Gastrocnemius medialis (tissue), 4 donors: ENCODE measurements around the gene HMGXB4. TPM values are rescaled to one million over a fixed set of nuclear protein-coding genes. Genes with fewer than 3 reads are reported as not detected.

ENCODE experiments used
- ATAC-seq, 2 donors: fragments of 150-250 bp; one replicate each; pipeline ENCODE4 v1.9.1; 2016
- DNase-seq, 2 donors: peaks; one replicate each; pipeline ENCODE4 v3.0.0-alpha.2; 2019
- H3K27ac ChIP-seq, 4 donors: fragments of 200-600 bp; sonication (generic); 1 replicate in 1 of 4; 2 replicates in 3 of 4; pipeline ENCODE4 v1.5.1; 2016 to 2018; ENCODE audit warnings: mild to moderate bottlenecking in 2 of 4, moderate library complexity in 1 of 4
- H3K27me3 ChIP-seq, 3 donors: fragments of 200-600 bp; sonication (generic) in 2 of 3; 1 replicate in 1 of 3; 2 replicates in 2 of 3; pipeline versions ENCODE4 v1.5.1 to v1.6.0; 2016 to 2019; ENCODE audit warnings: mild to moderate bottlenecking in 1 of 3, moderate library complexity in 1 of 3
- H3K36me3 ChIP-seq, 2 donors: fragments of 200-600 bp; sonication (generic) in 1 of 2; one replicate each; pipeline ENCODE4 v1.5.1; 2017 to 2018
- H3K4me1 ChIP-seq, 2 donors: fragments of 200-600 bp; sonication (generic) in 1 of 2; one replicate each; pipeline ENCODE4 v1.5.1; 2016 to 2017; ENCODE audit warnings: mild to moderate bottlenecking in 2 of 2
- H3K4me3 ChIP-seq, 4 donors: fragments of 200-600 bp; sonication (generic) in 3 of 4; 1 replicate in 1 of 4; 2 replicates in 3 of 4; pipeline ENCODE4 v1.5.1; 2016 to 2019; ENCODE audit warnings: mild to moderate bottlenecking in 2 of 4
- H3K9me3 ChIP-seq, 3 donors: fragments of 200-600 bp; sonication (generic) in 2 of 3; 1 replicate in 1 of 3; 2 replicates in 2 of 3; pipeline ENCODE4 v1.5.1; 2016 to 2019
- CTCF ChIP-seq, 5 experiments: fragments of 450-650 bp in 3 of 5; fragments of 200-600 bp in 2 of 5; sonication (generic) in 2 of 5; IDR thresholded peaks in 4 of 5; conservative IDR thresholded peaks in 1 of 5; 1 replicate in 4 of 5; 2 replicates in 1 of 5; pipeline ENCODE4 v1.5.1; 2016 to 2019; ENCODE audit warnings: antibody characterized with exemption in 5 of 5, mild to moderate bottlenecking in 3 of 5, moderate library complexity in 3 of 5
- POLR2A ChIP-seq, 2 donors: fragments of 450-650 bp; IDR thresholded peaks; one replicate each; pipeline ENCODE4 v1.6.1; 2017; ENCODE audit warnings: antibody characterized with exemption in 2 of 2, mild to moderate bottlenecking in 2 of 2, moderate library complexity in 2 of 2
- in situ Hi-C, 4 donors: fragments of 200-750 bp; cut with MboI; loops; one replicate each; pipeline versions ENCODE4 v1.15.0 to v1.8.0; 2017; ENCODE audit warnings: low sequenced_read_pairs in 4 of 4
- intact Hi-C: fragments of 100-400 bp; cut with DNase I; formaldehyde crosslinking; loops from one replicate; pipeline ENCODE4 v1.15.1; 2023; ENCODE audit warnings: low total_unique reads
- total RNA-seq, 4 donors: library from RNA; depleted of rRNA; stranded (reverse); fragments of >200 nt; gene quantifications; one replicate each; pipeline versions ENCODE4 v1.1.0 to v1.2.3, GENCODE V29; 2016

Gene HMGXB4
- total RNA-seq, 4 donors from 2014 or later, result 8.3 to 19.2 (median 12.4) TPM

GRCh38 chr22:35306350-35306967 lies 49.2 kb downstream of the HMGXB4 start:
- peak; percentile 52 to 61 for ATAC-seq
- no peaks in the 10 kb centered on the region for H3K9me3 ChIP-seq
- in situ Hi-C loops, result no loop called here
- peak overlapping the region in 3 of 4 donors; percentile 0 to 19 (median 12) for H3K4me3 ChIP-seq
- no peaks in the 10 kb centered on the region for H3K27me3 ChIP-seq
- H3K4me1 ChIP-seq, result peaks cover 81 to 86% of the 10 kb centered on the region in 2 donors
- DNase-seq, result peak in 1 of 2 donors; percentile 65
- peak overlapping the region; percentile 98 to 99 (median 98) for H3K27ac ChIP-seq
- intact Hi-C loops, result no loop called here
- TF ChIP-seq POLR2A (IDR thresholded peaks at IDR 0.05) (peak in 1 of 2 donors; percentile 45), CTCF (IDR thresholded peaks at IDR 0.05 in 4 of 5, conservative IDR thresholded peaks at IDR 0.05 in 1 of 5) (no peak)
- peaks cover 0 to 11% of the 10 kb centered on the region in 2 donors for H3K36me3 ChIP-seq

- Histone ChIP-seq H3K27me3 (no peaks in the 10 kb centered on the region), H3K4me1 (peaks cover 83 to 87% of the 10 kb centered on the region in 2 donors), H3K4me3 (peak overlapping the region in 2 of 4 donors; percentile 12 to 19), H3K27ac (peak overlapping the region; percentile 98 to 99 (median 98)), H3K9me3 (no peaks in the 10 kb centered on the region), H3K36me3 (peaks cover 0 to 11% of the 10 kb centered on the region in 2 donors)
- in situ Hi-C loops, result no loop called here
- TF ChIP-seq CTCF (IDR thresholded peaks at IDR 0.05 in 4 of 5, conservative IDR thresholded peaks at IDR 0.05 in 1 of 5) (no peak), POLR2A (IDR thresholded peaks at IDR 0.05) (no peak)
- DNase-seq, result no peak
- ATAC-seq, result no peak
- intact Hi-C loops, result no loop called here
Measured at GRCh38 chr22:35307372-35307771, 50.1 kb downstream of the HMGXB4 start.

- Histone ChIP-seq H3K27me3 (no peaks in the 10 kb centered on the region), H3K27ac (peak overlapping the region; percentile 98 to 99 (median 98))
- in situ Hi-C loops, result no loop called here
Measured at GRCh38 chr22:35307892-35308291, 50.6 kb downstream of the HMGXB4 start.

GRCh38 chr22:35308480-35309021 lies 51.3 kb downstream of the HMGXB4 start:
- Histone ChIP-seq H3K4me3 (no peak overlapping the region), H3K9me3 (no peaks in the 10 kb centered on the region), H3K27ac (peak overlapping the region; percentile 98 to 99 (median 98)), H3K4me1 (peaks cover 87 to 90% of the 10 kb centered on the region in 2 donors), H3K27me3 (no peaks in the 10 kb centered on the region), H3K36me3 (peaks cover 0 to 11% of the 10 kb centered on the region in 2 donors)
- no peak for TF ChIP-seq CTCF (IDR thresholded peaks at IDR 0.05 in 4 of 5, conservative IDR thresholded peaks at IDR 0.05 in 1 of 5)
- TF ChIP-seq POLR2A (IDR thresholded peaks at IDR 0.05), result no peak
- in situ Hi-C loops, result no loop called here
- intact Hi-C loops, result no loop called here
- ATAC-seq, result no peak
- DNase-seq, result no peak

More at GRCh38 chr22:35307892-35308291, 50.6 kb downstream of the HMGXB4 start:
- Histone ChIP-seq H3K9me3 (no peaks in the 10 kb centered on the region), H3K4me1 (peaks cover 83 to 87% of the 10 kb centered on the region in 2 donors), H3K4me3 (peak overlapping the region in 1 of 4 donors; percentile 19), H3K36me3 (peaks cover 0 to 11% of the 10 kb centered on the region in 2 donors)
- no peak for DNase-seq
- intact Hi-C loops, result no loop called here
- no peak for ATAC-seq
- TF ChIP-seq CTCF (IDR thresholded peaks at IDR 0.05 in 4 of 5, conservative IDR thresholded peaks at IDR 0.05 in 1 of 5), result no peak
- TF ChIP-seq POLR2A (IDR thresholded peaks at IDR 0.05), result no peak
